Activated CD8-positive, alpha-beta memory T cell treated with anti-CD3 and anti-CD28 coated beads, Interleukin-2, amount 50 U/mL, for 4 hours (primary cell): ENCODE results near the gene LSP1.
"Not testable (repeated sequence)": the region's sequence is repeated elsewhere in the genome, so short reads cannot be mapped to it uniquely, and the experiment has no call there.

Source experiments
- DNase-seq: peaks from one replicate; pipeline ENCODE4 v3.0.0-alpha.2; 2020

The LSP1 gene

GRCh38 chr11:1932681-1933080 is 79.8 kb downstream of the LSP1 start:
- DNase-seq: no peak

GRCh38 chr11:1933416-1934334 is 80.8 kb downstream of the LSP1 start:
- no peak for DNase-seq

- no peak for DNase-seq
These were observed 81.7 kb downstream of the LSP1 start for GRCh38 chr11:1934335-1935155.

GRCh38 chr11:1935156-1936071 is 82.5 kb downstream of the LSP1 start:
- no peak for DNase-seq

GRCh38 chr11:1936072-1936780 is 83.3 kb downstream of the LSP1 start:
- no peak for DNase-seq

- no peak for DNase-seq
These were observed 84.1 kb downstream of the LSP1 start for GRCh38 chr11:1936781-1937615.

GRCh38 chr11:1937616-1938342 is 84.9 kb downstream of the LSP1 start:
- DNase-seq: no peak

GRCh38 chr11:1938343-1939005 is 85.6 kb downstream of the LSP1 start:
- peak; percentile 8 for DNase-seq

GRCh38 chr11:1939006-1939625 is 86.2 kb downstream of the LSP1 start:
- DNase-seq: peak; percentile 13

GRCh38 chr11:1939788-1940187 is 86.9 kb downstream of the LSP1 start:
- not testable (repeated sequence) for DNase-seq
